Measurements from ENCODE around the gene RAD51B. TPM values are rescaled to one million over a fixed set of nuclear protein-coding genes. Genes with fewer than 3 reads are reported as not detected.

The RAD51B gene
- total RNA-seq, 1 donor from 2014 or later = 16.7 TPM

- H3K4me3 Mint-ChIP-seq = peak overlapping the region; percentile 39
- no peak for DNase-seq (ENCODE audit: low read depth, low spot score)
- TF ChIP-seq CTCF (conservative IDR thresholded peaks at IDR 0.05) = no peak
- H3K36me3 Mint-ChIP-seq (ENCODE audit: low read depth) = no peaks in the 10 kb centered on the region
- H3K4me1 Mint-ChIP-seq = peaks cover 60% of the 10 kb centered on the region
- peak overlapping the region; percentile 90 for H3K27ac Mint-ChIP-seq (ENCODE audit: unreplicated experiment)
- no peaks in the 10 kb centered on the region for H3K9me3 Mint-ChIP-seq
- no peaks in the 10 kb centered on the region for H3K27me3 Mint-ChIP-seq (ENCODE audit: low read depth)
Observed at GRCh38 chr14:68655021-68655831, 835.6 kb downstream of the RAD51B start.

- H3K27me3 Mint-ChIP-seq (ENCODE audit: low read depth) = no peaks in the 10 kb centered on the region
- no peaks in the 10 kb centered on the region for H3K9me3 Mint-ChIP-seq
- no peaks in the 10 kb centered on the region for H3K36me3 Mint-ChIP-seq (ENCODE audit: low read depth)
- H3K4me3 Mint-ChIP-seq = no peak overlapping the region
- H3K27ac Mint-ChIP-seq (ENCODE audit: unreplicated experiment) = peak overlapping the region; percentile 90
- no peak for TF ChIP-seq CTCF (conservative IDR thresholded peaks at IDR 0.05)
- H3K4me1 Mint-ChIP-seq = peaks cover 67% of the 10 kb centered on the region
- no peak for DNase-seq (ENCODE audit: low read depth, low spot score)
Observed at GRCh38 chr14:68655911-68656316, 836.3 kb downstream of the RAD51B start.

- H3K27me3 Mint-ChIP-seq (ENCODE audit: low read depth) = no peaks in the 10 kb centered on the region
- no peak for DNase-seq (ENCODE audit: low read depth, low spot score)
- peaks cover 69% of the 10 kb centered on the region for H3K4me1 Mint-ChIP-seq
- no peak overlapping the region for H3K4me3 Mint-ChIP-seq
- no peaks in the 10 kb centered on the region for H3K9me3 Mint-ChIP-seq
- no peaks in the 10 kb centered on the region for H3K36me3 Mint-ChIP-seq (ENCODE audit: low read depth)
- no peak for TF ChIP-seq CTCF (conservative IDR thresholded peaks at IDR 0.05)
- H3K27ac Mint-ChIP-seq (ENCODE audit: unreplicated experiment) = peak overlapping the region; percentile 48
Observed at GRCh38 chr14:68656452-68656851, 836.9 kb downstream of the RAD51B start.

GRCh38 chr14:68657300-68658028 is 837.9 kb downstream of the RAD51B start:
- Mint-ChIP-seq H3K36me3 (ENCODE audit: low read depth) (peaks cover 2% of the 10 kb centered on the region), H3K9me3 (no peaks in the 10 kb centered on the region), H3K27me3 (ENCODE audit: low read depth) (no peaks in the 10 kb centered on the region), H3K4me1 (peaks cover 71% of the 10 kb centered on the region), H3K4me3 (no peak overlapping the region), H3K27ac (ENCODE audit: unreplicated experiment) (no peak overlapping the region)
- no peak for TF ChIP-seq CTCF (conservative IDR thresholded peaks at IDR 0.05)
- DNase-seq (ENCODE audit: low read depth, low spot score) = no peak

GRCh38 chr14:68658029-68658509 is 838.5 kb downstream of the RAD51B start:
- H3K36me3 Mint-ChIP-seq (ENCODE audit: low read depth) = peaks cover 2% of the 10 kb centered on the region
- peak overlapping the region; percentile 12 for H3K4me3 Mint-ChIP-seq
- no peak for DNase-seq (ENCODE audit: low read depth, low spot score)
- no peaks in the 10 kb centered on the region for H3K27me3 Mint-ChIP-seq (ENCODE audit: low read depth)
- no peak overlapping the region for H3K27ac Mint-ChIP-seq (ENCODE audit: unreplicated experiment)
- H3K4me1 Mint-ChIP-seq = peaks cover 70% of the 10 kb centered on the region
- no peak for TF ChIP-seq CTCF (conservative IDR thresholded peaks at IDR 0.05)
- H3K9me3 Mint-ChIP-seq = no peaks in the 10 kb centered on the region
